Neuronal stem cell (in vitro differentiated cells): ENCODE data around the gene IL19.

Experiments used
- DNase-seq: peaks from one replicate; pipeline ENCODE4 v3.0.0-alpha.2; 2013; ENCODE audit warnings: low spot score
- H2AFZ ChIP-seq: one replicate; pipeline ENCODE4 v1.6.1; 2013; ENCODE audit warnings: mild to moderate bottlenecking, low read length, inconsistent platforms
- H2AK5ac ChIP-seq: 2 replicates; pipeline ENCODE4 v1.6.1; 2013; ENCODE audit warnings: low read depth, mild to moderate bottlenecking, inconsistent platforms, low read length, moderate library complexity, mixed read lengths
- H2BK120ac ChIP-seq: 2 replicates; pipeline ENCODE4 v1.6.1; 2013; ENCODE audit warnings: low read depth, mild to moderate bottlenecking, inconsistent platforms, low read length, moderate library complexity, mixed read lengths
- H2BK12ac ChIP-seq: one replicate; pipeline ENCODE4 v1.6.1; 2013; ENCODE audit warnings: low read length, inconsistent platforms
- H2BK15ac ChIP-seq: 2 replicates; pipeline ENCODE4 v1.6.1; 2013; ENCODE audit warnings: mild to moderate bottlenecking, low read length, inconsistent platforms, mixed read lengths
- H2BK5ac ChIP-seq: one replicate; pipeline ENCODE4 v1.6.1; 2013; ENCODE audit warnings: inconsistent platforms, mild to moderate bottlenecking, low read length, moderate library complexity
- H3K14ac ChIP-seq: one replicate; pipeline ENCODE4 v1.6.1; 2013; ENCODE audit warnings: low read length, inconsistent platforms
- H3K18ac ChIP-seq: 2 replicates; pipeline ENCODE4 v1.6.1; 2013; ENCODE audit warnings: low read length, inconsistent platforms
- H3K23ac ChIP-seq: 2 replicates; pipeline ENCODE4 v1.6.1; 2013; ENCODE audit warnings: low read depth, mild to moderate bottlenecking, mixed read lengths, low read length, inconsistent platforms; ENCODE audit not compliant: poor library complexity
- H3K27ac ChIP-seq: replicated peaks from 3 replicates; pipeline ENCODE4 v1.5.1; 2013; ENCODE audit warnings: low read length, inconsistent platforms
- H3K27me3 ChIP-seq, 3 experiments: 2 replicates each; pipeline ENCODE4 v1.6.1; 2013; ENCODE audit warnings: low read length in 3 of 3, mild to moderate bottlenecking in 2 of 3, inconsistent platforms in 1 of 3, low read depth in 1 of 3, mixed read lengths in 1 of 3, moderate library complexity in 1 of 3; ENCODE audit not compliant: control insufficient read depth in 3 of 3, insufficient read depth in 3 of 3
- H3K36me3 ChIP-seq, 2 donors: replicated peaks in 1 of 2; 2 replicates each; pipeline ENCODE4 v1.6.1; 2013; ENCODE audit warnings: low read length in 2 of 2; ENCODE audit not compliant: control insufficient read depth in 2 of 2, insufficient read depth in 2 of 2
- H3K4ac ChIP-seq: 2 replicates; pipeline ENCODE4 v1.6.1; 2013; ENCODE audit warnings: inconsistent platforms, mild to moderate bottlenecking, low read length, moderate library complexity
- H3K4me1 ChIP-seq, 2 donors: 1 replicate in 1 of 2; 2 replicates in 1 of 2; pipeline ENCODE4 v1.6.1; 2013; ENCODE audit warnings: low read length in 2 of 2, low read depth in 1 of 2; ENCODE audit not compliant: control insufficient read depth in 2 of 2, insufficient read depth in 1 of 2
- H3K4me2 ChIP-seq: one replicate; pipeline ENCODE4 v1.6.1; 2013; ENCODE audit warnings: mild to moderate bottlenecking, low read length, inconsistent platforms; ENCODE audit not compliant: insufficient read depth, poor library complexity, severe bottlenecking
- H3K4me3 ChIP-seq, 2 donors: 2 replicates each; pipeline ENCODE4 v1.5.1; 2013; ENCODE audit warnings: low read length in 2 of 2, mild to moderate bottlenecking in 2 of 2, inconsistent platforms in 1 of 2, moderate library complexity in 1 of 2
- H3K79me1 ChIP-seq: one replicate; pipeline ENCODE4 v1.6.1; 2013; ENCODE audit warnings: low read depth, mild to moderate bottlenecking, inconsistent platforms, low read length, moderate library complexity
- H3K9ac ChIP-seq: one replicate; pipeline ENCODE4 v1.6.1; 2013; ENCODE audit warnings: mild to moderate bottlenecking, low read depth, low read length, inconsistent platforms; ENCODE audit not compliant: poor library complexity
- H3K9me3 ChIP-seq, 2 donors: replicated peaks in 1 of 2; 2 replicates each; pipeline versions ENCODE3 to v1.6.1; 2013; ENCODE audit warnings: low read length in 2 of 2, mild to moderate bottlenecking in 2 of 2, inconsistent platforms in 1 of 2, low read depth in 1 of 2, mixed read lengths in 1 of 2, moderate library complexity in 1 of 2; ENCODE audit not compliant: control insufficient read depth in 2 of 2, insufficient read depth in 1 of 2
- H4K8ac ChIP-seq: one replicate; pipeline ENCODE4 v1.6.1; 2013; ENCODE audit warnings: low read depth, mild to moderate bottlenecking, inconsistent platforms, low read length, moderate library complexity
- H4K91ac ChIP-seq: one replicate; pipeline ENCODE4 v1.6.1; 2013; ENCODE audit warnings: low read length, low read depth, mild to moderate bottlenecking, inconsistent platforms; ENCODE audit not compliant: poor library complexity
- WGBS, 2 donors: extraction: QIAGEN DNeasy Blood & Tissue Kit; methylation state at CpG; one replicate each; pipeline ENCODE4 v1.1.7; 2013; ENCODE audit warnings: missing lambda C conversion rate in 2 of 2, mixed read lengths in 1 of 2; ENCODE audit not compliant: insufficient read length in 2 of 2, insufficient replicate concordance in 1 of 2; ENCODE audit errors: extremely low coverage in 2 of 2; 5-methylcytosine and 5-hydroxymethylcytosine counted together

IL19 gene

DNA sequence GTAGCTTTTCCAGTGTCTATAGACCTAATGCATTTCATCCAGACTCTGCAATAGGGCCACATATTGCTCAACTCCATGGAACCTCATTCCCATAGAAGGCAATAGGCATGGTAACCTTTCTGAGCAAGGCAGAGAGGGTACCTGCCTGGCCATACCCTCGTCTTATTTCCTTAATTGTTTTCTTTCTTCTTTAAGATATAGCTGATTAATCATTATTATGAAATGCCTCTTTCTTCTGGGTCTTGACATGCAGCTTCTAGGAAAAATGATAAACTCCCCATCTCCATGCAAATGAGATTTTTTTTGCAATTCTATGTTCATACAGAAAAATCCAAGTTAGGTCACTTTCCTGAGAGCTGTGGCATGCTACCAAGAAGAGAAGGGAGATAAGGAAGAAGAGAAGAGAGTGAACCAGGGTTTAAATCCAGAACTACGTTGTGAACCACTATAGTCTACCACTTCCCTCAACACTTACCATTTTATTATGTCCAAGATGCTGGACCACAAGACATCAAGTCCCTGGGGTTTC lies 61.8 kb downstream of the IL19 start:
- Histone ChIP-seq H3K27ac (no peak overlapping the region), H3K4ac (no peak overlapping the region), H4K91ac (no peak overlapping the region), H2BK15ac (no peak overlapping the region), H4K8ac (no peak overlapping the region), H2AK5ac (no peak overlapping the region), H3K18ac (no peak overlapping the region), H3K36me3 (no peaks in the 10 kb centered on the region), H3K9ac (no peak overlapping the region), H3K27me3 (peaks cover 0 to 17% (median 0%) of the 10 kb centered on the region in 3 experiments), H2BK12ac (no peak overlapping the region), H2AFZ (no peak overlapping the region), H3K23ac (no peak overlapping the region), H3K9me3 (no peaks in the 10 kb centered on the region), H3K4me1 (peaks cover 0 to 3% of the 10 kb centered on the region in 2 donors), H3K14ac (no peak overlapping the region), H2BK5ac (no peak overlapping the region), H3K4me2 (no peak overlapping the region), H2BK120ac (no peak overlapping the region), H3K79me1 (no peaks in the 10 kb centered on the region), H3K4me3 (no peak overlapping the region)
- no peak for DNase-seq
- WGBS, 2 donors = no CpG with 5 or more reads among the region's 2 CpGs

DNA sequence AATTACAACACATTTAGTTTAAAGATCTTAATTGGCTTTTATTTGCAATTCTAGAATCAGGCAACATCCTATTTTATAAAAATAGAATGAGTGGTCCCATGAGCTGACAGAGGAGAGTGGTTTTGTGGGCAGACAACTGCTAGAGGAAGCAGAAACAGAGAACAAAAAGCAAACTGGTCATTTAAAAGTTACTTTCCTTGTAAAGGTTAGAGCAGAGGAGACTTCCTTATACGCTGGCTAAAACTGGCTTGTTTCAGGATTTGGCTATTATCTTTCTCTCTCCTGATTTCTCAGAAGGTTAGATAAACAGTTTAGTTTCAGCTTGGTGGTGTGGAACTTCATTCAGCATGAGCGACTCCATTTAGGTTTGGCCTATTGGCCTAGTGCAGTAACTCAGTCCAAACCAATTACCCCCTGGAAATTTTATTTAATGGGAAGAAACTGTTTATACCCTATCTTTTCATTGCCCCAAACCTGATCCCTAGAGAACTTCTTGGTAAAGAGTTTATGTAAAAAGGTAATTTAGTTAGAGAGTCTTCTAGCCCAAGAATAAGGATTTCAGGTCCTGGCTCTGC lies 62.6 kb downstream of the IL19 start:
- H3K36me3 ChIP-seq = no peaks in the 10 kb centered on the region
- WGBS, 2 donors = no CpG with 5 or more reads among the region's 2 CpGs
- H4K91ac ChIP-seq = no peak overlapping the region
- no peak overlapping the region for H3K27ac ChIP-seq
- no peak overlapping the region for H2BK12ac ChIP-seq
- H2BK5ac ChIP-seq = no peak overlapping the region
- H3K27me3 ChIP-seq = peaks cover 0 to 24% (median 0%) of the 10 kb centered on the region in 3 experiments
- H3K4me3 ChIP-seq = no peak overlapping the region
- no peak overlapping the region for H3K4me2 ChIP-seq
- no peaks in the 10 kb centered on the region for H3K9me3 ChIP-seq
- H2BK120ac ChIP-seq = no peak overlapping the region
- H3K23ac ChIP-seq = no peak overlapping the region
- H2BK15ac ChIP-seq = no peak overlapping the region
- no peak overlapping the region for H2AFZ ChIP-seq
- H3K4me1 ChIP-seq = peaks cover 0 to 3% of the 10 kb centered on the region in 2 donors
- H2AK5ac ChIP-seq = no peak overlapping the region
- H3K9ac ChIP-seq = no peak overlapping the region
- no peak for DNase-seq
- no peak overlapping the region for H4K8ac ChIP-seq
- no peak overlapping the region for H3K18ac ChIP-seq
- no peak overlapping the region for H3K14ac ChIP-seq
- H3K4ac ChIP-seq = no peak overlapping the region
- no peaks in the 10 kb centered on the region for H3K79me1 ChIP-seq

DNA sequence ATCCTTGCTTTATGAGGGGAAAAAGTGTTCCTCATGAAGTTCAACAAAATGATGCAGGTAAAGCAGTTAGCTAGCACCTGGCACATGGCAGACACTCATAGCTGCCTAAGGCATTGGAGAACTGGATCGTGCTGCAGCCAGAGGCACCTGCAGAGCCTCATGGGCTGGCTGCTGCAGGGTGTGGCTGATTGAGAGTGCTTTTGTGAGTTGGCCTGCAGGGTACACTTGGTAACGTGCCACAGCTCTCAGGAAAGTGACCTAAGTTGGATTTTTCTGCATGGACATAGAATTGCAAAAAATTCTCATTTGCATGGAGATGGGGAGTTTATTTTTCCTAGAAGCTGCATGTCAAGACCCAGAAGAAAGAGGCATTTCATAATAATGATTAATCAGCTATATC lies 63.2 kb downstream of the IL19 start:
- no peak overlapping the region for H2BK5ac ChIP-seq
- no peak overlapping the region for H3K9ac ChIP-seq
- no peaks in the 10 kb centered on the region for H3K79me1 ChIP-seq
- no peak overlapping the region for H3K4me3 ChIP-seq
- H3K27me3 ChIP-seq = peaks cover 0 to 24% (median 0%) of the 10 kb centered on the region in 3 experiments
- peaks cover 0 to 3% of the 10 kb centered on the region in 2 donors for H3K4me1 ChIP-seq
- no peak overlapping the region for H4K91ac ChIP-seq
- no peaks in the 10 kb centered on the region for H3K9me3 ChIP-seq
- no CpG with 5 or more reads among the region's 2 CpGs for WGBS, 2 donors
- no peak overlapping the region for H4K8ac ChIP-seq
- DNase-seq = no peak
- no peak overlapping the region for H2AK5ac ChIP-seq
- no peak overlapping the region for H3K4ac ChIP-seq
- no peak overlapping the region for H3K27ac ChIP-seq
- no peak overlapping the region for H3K23ac ChIP-seq
- no peak overlapping the region for H2BK120ac ChIP-seq
- no peak overlapping the region for H3K14ac ChIP-seq
- H2AFZ ChIP-seq = no peak overlapping the region
- no peak overlapping the region for H3K4me2 ChIP-seq
- H2BK12ac ChIP-seq = no peak overlapping the region
- peak overlapping the region; percentile 11 for H3K18ac ChIP-seq
- H2BK15ac ChIP-seq = no peak overlapping the region
- H3K36me3 ChIP-seq = no peaks in the 10 kb centered on the region

DNA sequence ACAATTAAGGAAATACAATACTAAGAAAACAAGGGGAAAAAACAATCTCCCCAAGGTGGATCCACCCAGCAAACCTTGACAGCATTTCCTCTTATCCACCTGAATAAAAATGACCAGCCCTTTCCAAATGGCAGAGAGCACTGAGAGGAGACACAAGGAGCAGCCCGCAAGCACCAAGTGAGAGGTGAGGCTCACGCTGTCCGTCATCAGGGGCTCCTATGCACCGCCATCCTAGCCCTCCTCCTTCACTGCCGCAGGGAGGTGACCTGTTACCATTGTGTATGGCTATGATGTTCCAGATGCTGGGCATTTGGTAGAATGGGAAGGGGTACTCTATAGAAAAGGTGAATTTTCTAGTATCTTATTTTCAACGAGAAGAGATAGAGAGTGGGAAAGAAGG lies 63.6 kb downstream of the IL19 start:
- Histone ChIP-seq H2AK5ac (no peak overlapping the region), H3K4me1 (peaks cover 0 to 3% of the 10 kb centered on the region in 2 donors), H4K91ac (no peak overlapping the region), H3K4me2 (no peak overlapping the region), H3K4me3 (no peak overlapping the region), H3K79me1 (no peaks in the 10 kb centered on the region), H2BK5ac (no peak overlapping the region), H3K4ac (no peak overlapping the region), H2BK12ac (no peak overlapping the region), H3K36me3 (no peaks in the 10 kb centered on the region), H3K9me3 (no peaks in the 10 kb centered on the region), H3K27me3 (peaks cover 0 to 28% (median 0%) of the 10 kb centered on the region in 3 experiments), H4K8ac (no peak overlapping the region), H2BK15ac (no peak overlapping the region), H3K14ac (no peak overlapping the region), H3K27ac (no peak overlapping the region), H3K18ac (no peak overlapping the region), H3K23ac (no peak overlapping the region), H3K9ac (no peak overlapping the region), H2AFZ (no peak overlapping the region), H2BK120ac (no peak overlapping the region)
- no peak for DNase-seq
- no CpG with 5 or more reads among the region's 6 CpGs for WGBS, 2 donors
